Epithelial cell of proximal tubule (primary cell): ENCODE data around the gene CDH23. TPM values are rescaled to one million over a fixed set of nuclear protein-coding genes. Genes with fewer than 3 reads are reported as not detected.

Experiments
- DNase-seq: peaks from one replicate; pipeline ENCODE4 v3.0.0-alpha.2; 2011; ENCODE audit warnings: low read depth
- H3K4me3 ChIP-seq: 2 replicates; pipeline ENCODE4 v1.5.1; 2011; ENCODE audit warnings: low read depth, mild to moderate bottlenecking, low read length
- total RNA-seq: library from RNA; depleted of rRNA; stranded (reverse); fragments of >200 nt; gene quantifications from 2 replicates; pipeline ENCODE4 v1.2.3, GENCODE V29; 2015
- TF ChIP-seq, protein P1 (sequence below): conservative IDR thresholded peaks from 2 replicates; pipeline ENCODE4 v1.5.1; 2012; ENCODE audit warnings: low read depth, mild to moderate bottlenecking, low read length

Gene CDH23
- total RNA-seq, 1 donor from 2014 or later, result under 0.01 TPM

DNA sequence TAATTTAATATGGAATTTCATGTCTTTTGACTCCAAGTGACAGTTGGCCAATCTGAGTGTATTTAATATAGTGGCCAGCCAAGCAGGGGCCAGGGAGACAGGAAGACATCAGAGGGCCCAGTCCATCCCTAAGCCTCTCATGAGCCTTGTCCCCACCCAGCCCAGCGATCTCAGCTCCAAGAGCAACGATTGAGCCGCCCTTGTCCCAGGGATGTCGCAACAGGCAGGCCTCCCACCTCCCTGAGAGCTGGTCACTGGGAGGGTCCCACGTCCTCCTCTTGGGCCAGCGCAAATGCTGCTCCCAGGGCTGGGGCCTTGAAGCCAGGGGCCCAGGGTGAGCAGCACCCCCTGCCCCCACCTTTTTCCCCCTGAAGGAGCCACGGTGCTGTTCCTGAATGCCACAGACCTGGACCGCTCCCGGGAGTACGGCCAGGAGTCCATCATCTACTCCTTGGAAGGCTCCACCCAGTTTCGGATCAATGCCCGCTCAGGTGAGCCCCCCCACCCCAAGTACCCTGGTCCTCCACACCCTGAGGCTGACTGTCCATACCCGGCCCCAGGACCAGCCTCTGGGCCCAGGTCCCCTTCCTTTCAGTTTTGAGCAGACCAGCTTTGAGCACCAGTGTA lies 293.5 kb downstream of the CDH23 start:
- TF ChIP-seq, protein P1, sequence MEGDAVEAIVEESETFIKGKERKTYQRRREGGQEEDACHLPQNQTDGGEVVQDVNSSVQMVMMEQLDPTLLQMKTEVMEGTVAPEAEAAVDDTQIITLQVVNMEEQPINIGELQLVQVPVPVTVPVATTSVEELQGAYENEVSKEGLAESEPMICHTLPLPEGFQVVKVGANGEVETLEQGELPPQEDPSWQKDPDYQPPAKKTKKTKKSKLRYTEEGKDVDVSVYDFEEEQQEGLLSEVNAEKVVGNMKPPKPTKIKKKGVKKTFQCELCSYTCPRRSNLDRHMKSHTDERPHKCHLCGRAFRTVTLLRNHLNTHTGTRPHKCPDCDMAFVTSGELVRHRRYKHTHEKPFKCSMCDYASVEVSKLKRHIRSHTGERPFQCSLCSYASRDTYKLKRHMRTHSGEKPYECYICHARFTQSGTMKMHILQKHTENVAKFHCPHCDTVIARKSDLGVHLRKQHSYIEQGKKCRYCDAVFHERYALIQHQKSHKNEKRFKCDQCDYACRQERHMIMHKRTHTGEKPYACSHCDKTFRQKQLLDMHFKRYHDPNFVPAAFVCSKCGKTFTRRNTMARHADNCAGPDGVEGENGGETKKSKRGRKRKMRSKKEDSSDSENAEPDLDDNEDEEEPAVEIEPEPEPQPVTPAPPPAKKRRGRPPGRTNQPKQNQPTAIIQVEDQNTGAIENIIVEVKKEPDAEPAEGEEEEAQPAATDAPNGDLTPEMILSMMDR, result no peak
- H3K4me3 ChIP-seq, result no peak overlapping the region
- no peak for DNase-seq

- DNase-seq, result no peak
- TF ChIP-seq, protein P1, result no peak
- no peak overlapping the region for H3K4me3 ChIP-seq
Measured at GRCh38 chr10:71691405-71691804, 294.7 kb downstream of the CDH23 start.

- DNase-seq, result no peak
- H3K4me3 ChIP-seq, result no peak overlapping the region
- TF ChIP-seq, protein P1, result no peak
Measured at GRCh38 chr10:71692598-71693306, 296.0 kb downstream of the CDH23 start.

DNA sequence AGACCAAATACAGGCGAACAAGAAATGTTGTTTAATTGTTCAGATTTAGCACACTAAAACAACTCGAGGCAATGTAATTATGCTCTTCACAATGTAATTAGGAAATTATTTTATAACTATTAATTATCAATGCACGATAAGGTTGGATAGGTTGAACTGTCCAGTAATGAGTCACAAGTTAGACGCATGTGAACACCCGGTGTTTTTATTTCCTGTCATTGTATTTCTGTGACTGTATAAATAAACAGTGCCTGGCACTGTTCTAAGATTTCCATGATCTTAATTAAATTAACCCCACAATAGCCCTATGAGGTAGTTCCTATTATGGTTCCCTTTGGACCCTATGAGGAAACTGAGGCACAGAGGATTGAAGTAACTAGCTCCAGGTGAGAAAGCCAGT lies 296.7 kb downstream of the CDH23 start:
- TF ChIP-seq, protein P1, result no peak
- DNase-seq, result no peak

DNA sequence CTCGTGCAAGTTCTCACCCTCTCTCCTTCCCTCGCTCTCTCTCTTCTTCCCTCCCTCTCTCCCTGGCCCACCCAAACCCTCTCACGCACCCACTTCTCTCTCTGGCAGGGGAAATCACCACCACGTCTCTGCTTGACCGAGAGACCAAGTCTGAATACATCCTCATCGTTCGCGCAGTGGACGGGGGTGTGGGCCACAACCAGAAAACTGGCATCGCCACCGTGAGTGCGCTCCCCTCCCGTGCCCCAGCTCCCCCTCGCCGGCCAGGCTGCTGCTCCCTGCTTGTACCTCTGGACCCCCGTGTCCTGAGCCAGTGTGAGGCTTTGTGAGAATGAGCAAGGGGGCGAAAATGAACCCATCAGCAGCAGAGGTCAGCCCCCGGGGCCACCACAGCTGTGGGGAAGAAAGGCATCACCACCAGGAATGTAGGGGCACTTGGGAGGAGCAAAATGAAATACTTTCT lies 297.4 kb downstream of the CDH23 start:
- no peak for DNase-seq
- H3K4me3 ChIP-seq, result no peak overlapping the region
- TF ChIP-seq, protein P1, result no peak

More for the DNA sequence above, 296.7 kb downstream of the CDH23 start:
- no peak overlapping the region for H3K4me3 ChIP-seq

- TF ChIP-seq, protein P1, result no peak
- DNase-seq, result no peak
- no peak overlapping the region for H3K4me3 ChIP-seq
Measured at GRCh38 chr10:71694567-71694968, 297.8 kb downstream of the CDH23 start.
